SJSA1 (cell line): ENCODE results near the gene EGR1. TPM values are rescaled to one million over a fixed set of nuclear protein-coding genes. Genes with fewer than 3 reads are reported as not detected.
"Not testable (repeated sequence)": the region's sequence is repeated elsewhere in the genome, so short reads cannot be mapped to it uniquely, and the experiment has no call there.

Source experiments
- DNase-seq, 2 experiments: peaks; one replicate each; pipeline ENCODE4 v3.0.0-alpha.2; 2015 to 2020; ENCODE audit warnings: low spot score in 2 of 2, low read depth in 1 of 2
- H3K27ac ChIP-seq: fragments of 250-450 bp; sonication (Bioruptor Pico); 2 replicates; pipeline ENCODE4 v1.5.1; 2020; ENCODE audit warnings: mild to moderate bottlenecking, moderate library complexity
- H3K27me3 ChIP-seq: fragments of 250-450 bp; sonication (Bioruptor Pico); replicated peaks from 2 replicates; pipeline ENCODE4 v1.5.1; 2020; ENCODE audit warnings: mild to moderate bottlenecking, moderate library complexity
- H3K36me3 ChIP-seq: fragments of 250-450 bp; sonication (Bioruptor Pico); 2 replicates; pipeline ENCODE4 v1.5.1; 2020; ENCODE audit warnings: mild to moderate bottlenecking
- H3K4me1 ChIP-seq: fragments of 250-450 bp; sonication (Bioruptor Pico); replicated peaks from 2 replicates; pipeline ENCODE4 v1.6.1; 2021; ENCODE audit warnings: mild to moderate bottlenecking
- H3K4me3 ChIP-seq: fragments of 250-450 bp; sonication (Bioruptor Pico); 2 replicates; pipeline ENCODE4 v1.5.1; 2020; ENCODE audit warnings: mild to moderate bottlenecking
- H3K9me3 ChIP-seq: fragments of 250-450 bp; sonication (Bioruptor Pico); replicated peaks from 2 replicates; pipeline ENCODE4 v1.5.1; 2020; ENCODE audit warnings: mild to moderate bottlenecking
- total RNA-seq: library from RNA; depleted of rRNA; stranded (reverse); fragments of >200 nt; shearing (Covaris generic); gene quantifications from 2 replicates; pipeline ENCODE4 v1.2.3, GENCODE V29; 2014

EGR1 gene
- total RNA-seq, 1 experiment from 2014 or later, result 4.8 TPM

DNA sequence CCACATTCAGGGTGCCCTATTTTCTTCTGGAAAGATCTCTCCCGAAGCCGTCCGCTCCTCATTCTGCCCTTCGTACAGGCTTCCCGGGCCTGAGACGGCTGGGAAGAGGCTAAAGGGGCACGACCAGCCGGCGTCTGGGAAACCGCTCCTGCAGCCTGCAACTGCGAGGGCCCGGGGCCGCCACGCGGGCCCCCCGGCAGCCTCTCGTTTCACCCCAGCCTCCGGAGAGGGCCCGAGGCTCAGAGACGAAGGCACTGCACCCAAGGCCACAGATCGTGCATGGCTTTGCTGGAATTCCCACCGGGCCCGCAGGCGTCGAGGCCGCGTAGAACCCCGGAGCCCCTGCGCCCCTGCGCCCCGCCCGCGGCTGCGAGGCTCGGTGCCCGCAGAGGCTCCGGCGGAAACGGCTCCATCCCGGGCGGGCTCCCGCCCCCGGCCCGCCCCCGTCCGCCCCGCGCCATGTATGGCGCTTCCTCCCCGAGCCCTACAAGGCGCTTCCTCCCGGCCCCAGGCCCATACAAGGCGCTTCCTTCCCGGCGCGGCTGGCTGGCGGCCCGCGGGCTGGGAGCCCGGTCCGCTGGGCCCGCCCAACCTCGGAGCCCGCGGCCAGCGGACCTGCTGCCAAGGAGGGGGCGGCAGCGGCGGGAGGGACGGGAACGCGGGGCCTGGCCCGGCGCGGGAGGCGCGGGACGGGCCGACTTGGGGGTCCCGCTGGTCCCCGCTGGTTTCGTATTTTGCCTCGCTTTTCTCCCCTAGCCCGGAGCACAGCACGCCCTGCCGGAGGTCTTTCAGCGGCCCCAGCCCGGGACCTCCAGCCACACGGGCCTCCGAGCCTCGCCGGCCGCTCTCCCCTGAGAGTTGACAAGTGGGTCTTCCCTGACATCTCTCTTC lies 26.6 kb downstream of the EGR1 start:
- Histone ChIP-seq H3K27ac (peak overlapping the region; percentile 39), H3K36me3 (no peaks in the 10 kb centered on the region; the same call in 1 of the 2 replicates), H3K9me3 (no peaks in the 10 kb centered on the region; the same call in 1 of the 2 replicates), H3K4me1 (peaks cover 36% of the 10 kb centered on the region), H3K4me3 (peak overlapping the region; percentile 54), H3K27me3 (no peaks in the 10 kb centered on the region)
- DNase-seq, result peak; percentile 82 to 94

DNA sequence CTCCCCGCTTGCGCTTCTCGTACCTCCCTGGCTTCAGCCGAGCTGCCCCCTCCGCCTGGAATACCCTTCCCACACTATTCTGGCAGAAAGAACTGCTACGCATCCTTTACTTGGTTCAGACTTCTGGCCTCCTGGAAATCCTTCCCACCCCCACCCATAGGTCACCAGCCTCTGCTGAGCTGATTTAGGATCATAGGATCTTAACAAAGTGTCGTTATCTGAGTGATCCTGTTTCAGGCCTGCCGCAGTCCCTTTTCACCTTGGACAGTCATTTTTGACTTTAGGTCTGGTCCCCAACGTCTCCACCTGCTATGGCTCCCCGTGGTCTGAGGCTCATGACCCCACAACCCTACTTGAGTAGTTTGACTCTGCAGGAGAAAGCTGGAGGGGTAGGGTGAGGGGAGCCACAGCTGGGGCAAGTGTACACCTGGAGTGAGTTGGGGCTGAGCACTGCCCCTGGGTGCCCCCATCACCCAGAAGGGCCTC lies 27.3 kb downstream of the EGR1 start:
- no peaks in the 10 kb centered on the region for H3K27me3 ChIP-seq
- no peaks in the 10 kb centered on the region; the same call in 1 of the 2 replicates for H3K36me3 ChIP-seq
- peak overlapping the region; percentile 54 for H3K4me3 ChIP-seq
- DNase-seq, result no peak
- H3K4me1 ChIP-seq, result peaks cover 30% of the 10 kb centered on the region
- no peaks in the 10 kb centered on the region; the same call in 1 of the 2 replicates for H3K9me3 ChIP-seq
- peak overlapping the region; percentile 39; the same call in 1 of the 2 replicates for H3K27ac ChIP-seq

DNA sequence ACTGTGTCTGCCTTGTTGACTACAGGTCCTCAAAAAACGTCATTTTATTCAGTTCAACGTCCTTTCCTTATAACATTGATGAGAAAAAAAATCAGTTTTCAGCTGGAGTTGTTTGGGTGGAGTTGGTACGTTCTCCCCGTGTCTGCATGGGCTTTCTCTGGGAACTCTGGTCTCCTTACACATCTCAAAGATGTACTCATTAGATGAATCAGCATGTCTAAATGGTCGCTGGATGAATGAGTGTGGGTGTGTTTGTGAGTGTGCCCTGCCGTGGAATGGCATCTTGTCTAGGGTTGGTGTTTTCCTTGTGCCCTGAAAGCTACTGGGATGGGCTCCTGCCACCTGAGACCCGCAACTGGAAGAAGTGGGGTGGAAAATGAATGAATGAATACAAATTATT lies 30.1 kb downstream of the EGR1 start:
- no peak overlapping the region for H3K27ac ChIP-seq

DNA sequence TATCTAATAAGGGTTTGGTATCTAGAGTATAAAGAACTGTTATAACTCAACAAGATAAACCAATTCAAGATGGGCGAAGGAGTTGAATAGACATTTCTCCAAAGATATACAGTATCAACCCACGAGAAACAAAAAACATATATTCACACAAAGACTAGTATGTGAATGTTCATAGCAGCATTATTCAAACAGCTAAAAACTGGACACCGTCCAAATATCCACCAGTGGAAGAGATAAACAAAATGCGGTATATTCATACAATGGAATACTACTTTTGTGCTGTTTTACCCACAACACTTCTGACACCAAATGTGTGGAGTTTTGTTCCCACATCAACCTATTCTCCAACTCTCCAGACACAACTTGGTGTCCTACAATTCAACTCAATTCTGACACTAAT lies 33.1 kb downstream of the EGR1 start:
- no peak for DNase-seq
- Histone ChIP-seq H3K36me3 (no peaks in the 10 kb centered on the region), H3K9me3 (peaks cover 3% of the 10 kb centered on the region), H3K4me3 (no peak overlapping the region), H3K27me3 (no peaks in the 10 kb centered on the region), H3K27ac (no peak overlapping the region), H3K4me1 (0 out of 2 replicates have a peak, but pooled peaks cover 3% of the 10 kb centered on the region)

More for the DNA sequence above, 30.1 kb downstream of the EGR1 start:
- H3K36me3 ChIP-seq, result no peaks in the 10 kb centered on the region; the same call in 1 of the 2 replicates
- no peaks in the 10 kb centered on the region for H3K27me3 ChIP-seq
- DNase-seq, result no peak
- H3K9me3 ChIP-seq, result peaks cover 3% of the 10 kb centered on the region; the same call in 1 of the 2 replicates
- peaks cover 26% of the 10 kb centered on the region for H3K4me1 ChIP-seq
- no peak overlapping the region for H3K4me3 ChIP-seq

DNA sequence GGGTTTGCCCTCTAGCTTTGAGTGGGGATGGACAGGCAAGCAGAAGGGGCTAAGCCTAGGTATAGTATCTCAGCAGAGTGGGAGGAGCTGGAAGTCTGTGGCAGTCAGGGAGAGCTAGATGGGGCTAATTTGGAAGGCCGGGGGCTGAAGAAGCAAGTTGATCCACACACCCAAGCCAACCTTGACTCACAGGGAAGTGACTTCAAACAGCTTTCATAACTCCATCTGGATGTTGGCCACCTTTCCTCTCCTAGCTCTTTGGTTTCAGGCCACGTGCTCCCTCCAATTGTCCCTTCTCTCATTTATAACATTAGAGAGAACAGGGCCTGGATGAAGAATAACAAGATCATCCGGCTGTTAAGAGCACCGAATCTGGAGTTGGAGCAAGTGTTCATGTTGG lies 36.8 kb downstream of the EGR1 start:
- peaks cover 3% of the 10 kb centered on the region; the same call in 1 of the 2 replicates for H3K9me3 ChIP-seq
- 0 out of 2 replicates have a peak, but pooled peaks cover 3% of the 10 kb centered on the region for H3K4me1 ChIP-seq
- no peak overlapping the region for H3K4me3 ChIP-seq
- H3K27ac ChIP-seq, result no peak overlapping the region
- no peak for DNase-seq
- no peaks in the 10 kb centered on the region for H3K27me3 ChIP-seq
- peaks cover 14% of the 10 kb centered on the region for H3K36me3 ChIP-seq

DNA sequence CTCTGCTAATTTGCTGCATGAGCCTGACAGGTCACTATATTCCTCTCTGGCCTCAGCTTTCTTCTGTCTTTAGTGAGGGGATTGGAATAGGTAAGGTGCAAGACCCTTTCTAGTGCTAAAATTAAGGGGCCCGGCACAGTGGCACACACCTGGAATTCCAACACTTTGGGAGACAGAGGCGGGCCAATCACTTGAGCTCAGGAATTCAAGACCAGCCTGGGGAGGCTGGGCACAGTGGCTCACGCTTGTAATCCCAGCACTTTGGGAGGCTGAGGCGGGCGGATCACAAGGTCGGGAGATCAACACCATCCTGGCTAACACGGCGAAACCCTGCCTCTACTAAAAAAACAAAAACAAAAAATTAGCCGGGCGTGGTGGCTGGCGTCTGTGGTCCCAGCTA lies 37.2 kb downstream of the EGR1 start:
- Histone ChIP-seq H3K4me1 (0 out of 2 replicates have a peak, but pooled peaks cover 3% of the 10 kb centered on the region), H3K27me3 (no peaks in the 10 kb centered on the region)
- DNase-seq, result no peak

DNA sequence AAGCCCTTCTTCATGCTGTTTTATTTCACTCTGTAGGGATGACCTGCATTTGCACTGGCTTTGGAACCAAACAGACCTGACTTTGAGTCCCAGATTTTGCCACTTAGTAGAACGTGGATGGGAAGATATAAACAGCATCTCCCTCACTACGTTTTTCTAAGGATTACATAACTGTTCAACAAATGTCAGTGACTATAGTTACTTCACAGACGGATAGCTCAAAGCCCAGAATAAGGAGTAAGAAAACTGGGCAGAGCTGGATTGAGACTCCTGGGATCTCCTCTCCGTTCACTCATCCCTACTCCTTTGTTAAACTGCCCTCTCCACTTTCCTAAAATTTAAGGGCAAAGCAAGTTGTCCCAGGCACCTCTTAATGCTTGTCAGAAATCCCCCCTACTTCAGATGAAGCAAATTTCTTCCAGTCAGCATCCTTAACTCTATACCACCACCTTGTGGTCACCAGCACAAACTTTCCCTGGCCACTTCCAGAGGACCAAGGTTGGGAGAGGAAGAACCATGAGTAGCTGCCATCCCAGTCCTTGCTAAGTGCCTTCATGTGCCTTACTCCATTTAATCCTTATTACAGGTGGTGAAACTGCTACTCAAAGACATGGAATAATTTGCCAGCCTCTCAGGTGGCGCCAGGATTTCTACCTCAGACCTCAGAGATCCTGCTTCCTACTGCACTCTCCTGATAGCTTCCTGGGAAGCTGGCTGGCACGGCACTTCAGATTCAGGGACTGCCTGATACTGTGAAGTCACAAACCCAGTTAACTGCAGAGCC lies 38.4 kb downstream of the EGR1 start:
- H3K27ac ChIP-seq, result no peak overlapping the region
- 0 out of 2 replicates have a peak, but pooled peaks cover under 1% of the 10 kb centered on the region for H3K4me1 ChIP-seq
- no peaks in the 10 kb centered on the region for H3K27me3 ChIP-seq
- peaks cover under 1% of the 10 kb centered on the region; the same call in 1 of the 2 replicates for H3K9me3 ChIP-seq
- peaks cover 29% of the 10 kb centered on the region for H3K36me3 ChIP-seq
- peak in 1 of 2 experiments; percentile 67 for DNase-seq
- H3K4me3 ChIP-seq, result no peak overlapping the region

More for the DNA sequence above, 37.2 kb downstream of the EGR1 start:
- H3K9me3 ChIP-seq, result peaks cover 3% of the 10 kb centered on the region; the same call in 1 of the 2 replicates
- no peak overlapping the region for H3K27ac ChIP-seq
- no peak overlapping the region for H3K4me3 ChIP-seq
- H3K36me3 ChIP-seq, result peaks cover 17% of the 10 kb centered on the region

DNA sequence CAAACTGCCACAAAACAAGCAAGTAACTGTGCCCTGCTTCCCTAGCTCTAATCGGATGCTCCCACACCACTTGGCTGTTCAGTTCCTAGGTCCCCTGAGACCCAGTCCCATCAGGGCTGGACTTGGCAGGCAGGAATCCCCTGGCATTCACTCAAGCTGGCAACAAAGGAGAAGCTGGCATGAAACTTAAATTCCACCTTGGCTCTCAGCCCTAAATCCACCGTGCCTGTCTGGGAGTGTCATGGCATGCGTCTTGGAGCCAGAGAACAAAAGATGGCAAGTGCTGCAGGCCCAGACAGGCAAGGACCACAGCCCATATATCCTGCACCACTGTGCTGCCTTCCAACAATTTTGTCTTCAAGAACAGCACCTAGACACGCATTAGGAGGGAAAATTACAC lies 39.5 kb downstream of the EGR1 start:
- no peaks in the 10 kb centered on the region; the same call in 1 of the 2 replicates for H3K9me3 ChIP-seq
- no peak for DNase-seq
- no peaks in the 10 kb centered on the region for H3K27me3 ChIP-seq
- no peak overlapping the region for H3K27ac ChIP-seq
- peaks cover 40% of the 10 kb centered on the region for H3K36me3 ChIP-seq
- H3K4me3 ChIP-seq, result no peak overlapping the region
- H3K4me1 ChIP-seq, result no peaks in the 10 kb centered on the region

DNA sequence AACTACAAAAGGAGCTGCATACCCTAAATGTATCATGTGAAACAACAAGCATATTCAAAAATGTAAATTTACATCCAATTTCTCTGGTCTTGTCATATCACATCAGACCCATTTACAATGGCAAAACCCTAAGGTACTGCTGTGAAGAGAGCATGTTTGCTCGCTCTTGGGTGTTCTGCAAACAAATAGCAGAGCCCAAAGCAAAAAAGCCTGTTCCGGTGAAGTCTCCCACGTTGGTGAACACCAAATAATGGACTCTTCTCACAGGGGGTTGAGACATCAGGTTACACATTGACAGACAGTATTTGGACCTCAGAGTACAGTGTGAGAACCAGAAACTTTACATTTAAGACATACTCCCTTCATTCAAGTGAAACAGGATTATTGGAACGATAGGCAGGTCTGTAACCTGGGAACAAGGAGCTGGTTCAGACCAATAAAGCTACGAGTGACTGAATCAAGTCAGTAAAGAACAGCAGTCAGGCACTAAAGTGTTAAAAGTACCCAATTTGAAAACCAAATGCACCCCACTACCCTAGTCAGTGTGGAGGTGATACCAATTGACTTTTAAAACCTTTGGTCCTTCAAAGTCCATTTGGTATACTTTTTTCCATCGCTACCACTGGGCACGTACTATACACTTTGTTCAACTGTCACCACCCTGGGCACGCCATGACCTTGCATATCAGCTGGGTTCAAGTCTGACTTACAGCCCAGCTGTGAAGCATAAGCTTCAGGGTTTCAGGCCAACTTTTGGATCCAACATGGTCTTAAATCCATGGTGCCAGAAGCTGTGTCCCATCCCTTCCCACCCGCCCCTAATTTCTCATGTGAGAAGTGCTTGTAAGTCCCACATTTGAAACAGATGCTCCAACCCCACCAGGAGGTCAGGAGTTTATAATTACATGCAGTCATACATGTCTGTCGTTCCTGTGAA lies 41.4 kb downstream of the EGR1 start:
- Histone ChIP-seq H3K4me1 (no peaks in the 10 kb centered on the region), H3K27ac (no peak overlapping the region), H3K36me3 (peaks cover 57% of the 10 kb centered on the region), H3K9me3 (no peaks in the 10 kb centered on the region; the same call in 1 of the 2 replicates), H3K4me3 (no peak overlapping the region), H3K27me3 (no peaks in the 10 kb centered on the region)
- DNase-seq, result no peak

DNA sequence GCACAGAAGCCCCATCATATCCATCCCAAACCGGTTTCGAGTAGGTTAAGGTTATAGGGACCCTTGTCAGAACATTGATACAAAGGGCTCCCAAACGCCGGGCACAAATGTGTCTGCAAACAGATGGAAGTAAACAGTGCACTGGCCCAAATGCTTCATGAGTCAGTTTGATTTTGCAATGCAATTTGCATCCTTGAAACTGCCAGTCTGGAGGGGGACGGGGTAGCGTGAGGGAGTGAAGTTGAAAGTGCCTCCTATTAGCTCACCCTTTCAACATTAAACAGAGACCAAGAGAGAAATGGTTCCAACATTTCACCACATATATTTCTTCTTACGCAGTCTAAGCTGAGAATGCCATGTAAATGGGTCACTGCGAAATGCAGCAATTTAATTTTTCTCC lies 42.2 kb downstream of the EGR1 start:
- H3K27ac ChIP-seq, DNase-seq: not testable (repeated sequence)

DNA sequence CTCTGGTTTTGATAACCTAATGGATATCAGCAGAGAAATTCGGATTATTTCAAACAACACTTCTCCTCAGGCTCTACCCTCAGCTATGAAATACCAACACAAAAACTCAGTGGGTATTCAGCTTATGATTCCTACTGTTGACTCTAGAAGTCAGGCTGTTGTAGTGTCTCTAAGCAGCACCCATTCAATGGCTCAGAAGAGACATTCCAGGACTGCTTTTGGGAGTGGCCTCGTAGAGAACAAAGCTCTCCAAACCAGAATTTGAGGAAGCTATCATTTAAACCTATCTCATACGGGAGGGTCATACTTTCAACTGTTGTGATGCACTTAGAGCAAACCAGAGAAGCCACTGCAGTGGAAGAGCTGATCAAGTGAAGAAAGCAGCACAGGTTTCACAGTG lies 43.7 kb downstream of the EGR1 start:
- no peaks in the 10 kb centered on the region for H3K4me1 ChIP-seq
- no peak overlapping the region for H3K4me3 ChIP-seq
- DNase-seq, result no peak
- H3K27ac ChIP-seq, result no peak overlapping the region
- no peaks in the 10 kb centered on the region for H3K9me3 ChIP-seq
- peaks cover 78% of the 10 kb centered on the region for H3K36me3 ChIP-seq
- no peaks in the 10 kb centered on the region for H3K27me3 ChIP-seq

More for the DNA sequence above, 42.2 kb downstream of the EGR1 start:
- not testable (repeated sequence) for H3K9me3 ChIP-seq, H3K27me3 ChIP-seq, H3K4me3 ChIP-seq, H3K4me1 ChIP-seq
- peaks cover 63% of the 10 kb centered on the region for H3K36me3 ChIP-seq

DNA sequence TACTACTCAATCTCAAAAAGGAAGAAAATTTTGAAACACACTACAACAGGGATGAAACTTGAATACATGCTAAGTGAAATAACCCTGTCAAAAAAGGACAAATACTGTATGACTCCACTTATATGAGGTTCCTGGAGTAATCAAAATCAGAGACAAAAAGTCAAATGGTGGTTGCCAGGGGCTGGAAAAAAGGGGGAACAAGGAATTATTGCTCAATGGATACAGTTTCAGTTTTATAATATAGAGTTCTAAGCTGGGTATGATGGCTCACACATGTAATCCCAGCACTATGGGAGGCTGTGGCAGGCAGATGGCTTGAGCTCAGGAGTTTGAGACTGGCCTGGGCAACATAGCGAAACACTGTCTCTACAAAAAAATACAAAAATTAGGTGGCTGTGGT lies 48.7 kb downstream of the EGR1 start:
- no peaks in the 10 kb centered on the region for H3K4me1 ChIP-seq
- no peaks in the 10 kb centered on the region for H3K27me3 ChIP-seq
- H3K4me3 ChIP-seq, result no peak overlapping the region
- no peak for DNase-seq
- no peaks in the 10 kb centered on the region for H3K9me3 ChIP-seq
- H3K27ac ChIP-seq, result no peak overlapping the region
- H3K36me3 ChIP-seq, result peaks cover 97% of the 10 kb centered on the region
